EH (cell line): ENCODE results near the gene CDKN2AIP.

Source experiments
- DNase-seq: peaks from one replicate; pipeline ENCODE4 v3.0.0-alpha.2; 2015; ENCODE audit warnings: low read depth

The CDKN2AIP gene

GRCh38 chr4:183444214-183445096 lies at the start of gene CDKN2AIP:
Gene CDKN2AIP, plus strand, starts transcription at chr4:183444636. Its CDS starts 162 bp downstream, at chr4:183444798.
- peak; percentile 94 for DNase-seq

GRCh38 chr4:183395395-183395794 lies 49.0 kb upstream of the CDKN2AIP start:
- DNase-seq = no peak

- peak; percentile 9 for DNase-seq
Measured at GRCh38 chr4:183396227-183396637, 48.2 kb upstream of the CDKN2AIP start.

GRCh38 chr4:183397741-183398297 lies 46.6 kb upstream of the CDKN2AIP start:
- DNase-seq = no peak

- DNase-seq = peak; percentile 79
Measured at GRCh38 chr4:183398298-183399125, 45.9 kb upstream of the CDKN2AIP start.

- DNase-seq = no peak
Measured at GRCh38 chr4:183399126-183399522, 45.3 kb upstream of the CDKN2AIP start.

- no peak for DNase-seq
Measured at GRCh38 chr4:183399616-183400015, 44.8 kb upstream of the CDKN2AIP start.

GRCh38 chr4:183400035-183400434 lies 44.4 kb upstream of the CDKN2AIP start:
- no peak for DNase-seq

GRCh38 chr4:183401473-183401872 lies 43.0 kb upstream of the CDKN2AIP start:
- no peak for DNase-seq

GRCh38 chr4:183402771-183403170 lies 41.7 kb upstream of the CDKN2AIP start:
- peak; percentile 48 for DNase-seq

GRCh38 chr4:183403486-183403885 lies 41.0 kb upstream of the CDKN2AIP start:
- DNase-seq = peak; percentile 29

- DNase-seq = no peak
Measured at GRCh38 chr4:183403961-183404360, 40.5 kb upstream of the CDKN2AIP start.

GRCh38 chr4:183405303-183405702 lies 39.1 kb upstream of the CDKN2AIP start:
- DNase-seq = no peak

GRCh38 chr4:183407128-183407585 lies 37.3 kb upstream of the CDKN2AIP start:
- peak; percentile 74 for DNase-seq

GRCh38 chr4:183407635-183408464 lies 36.6 kb upstream of the CDKN2AIP start:
- DNase-seq = no peak

- no peak for DNase-seq
Measured at GRCh38 chr4:183408796-183409195, 35.6 kb upstream of the CDKN2AIP start.

- DNase-seq = no peak
Measured at GRCh38 chr4:183409483-183409882, 35.0 kb upstream of the CDKN2AIP start.

GRCh38 chr4:183409934-183410333 lies 34.5 kb upstream of the CDKN2AIP start:
- DNase-seq = no peak

- DNase-seq = peak; percentile 58
Measured at GRCh38 chr4:183411291-183411861, 33.1 kb upstream of the CDKN2AIP start.

- DNase-seq = no peak
Measured at GRCh38 chr4:183412821-183413220, 31.6 kb upstream of the CDKN2AIP start.
